GM20431 (cell line): ENCODE measurements around the gene EBP.
"Not testable (repeated sequence)": the region's sequence is repeated elsewhere in the genome, so short reads cannot be mapped to it uniquely, and the experiment has no call there.

ENCODE experiments used
- in situ Hi-C: fragments of 300-500 bp; cut with MseI, MboI; formaldehyde crosslinking; loops from one replicate; pipeline ENCODE4 v1.15.0; 2020; ENCODE audit warnings: low sequenced_read_pairs; ENCODE audit not compliant: unreplicated experiment

The EBP gene

GRCh38 chrX:48520976-48521352 lies 644 bp upstream of the EBP start:
- in situ Hi-C loops: no loop called here

DNA sequence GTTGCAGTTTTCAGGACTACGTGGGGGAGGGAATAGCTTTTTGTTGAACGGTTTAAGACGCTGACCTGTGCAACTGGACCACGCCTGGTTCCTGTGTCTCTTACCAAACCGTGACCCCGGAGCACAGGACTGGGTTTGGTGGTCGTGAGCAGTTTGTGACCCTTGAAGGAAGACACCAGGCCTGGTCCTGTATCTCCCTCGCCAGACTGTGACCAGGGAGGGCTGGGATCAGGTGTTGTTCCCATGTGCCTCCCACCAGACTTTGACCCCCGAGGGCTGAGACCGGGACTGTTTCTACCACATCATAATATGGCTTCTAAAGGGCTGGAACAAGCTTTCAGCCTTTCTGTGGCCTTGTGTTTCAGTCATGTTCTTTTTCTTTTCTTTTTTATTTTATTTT lies 683 bp downstream of the EBP start:
- in situ Hi-C loops: no loop called here

- in situ Hi-C loops: no loop called here
Measured at GRCh38 chrX:48523682-48524081, 2.1 kb downstream of the EBP start.

- in situ Hi-C loops: not testable (repeated sequence)
Measured at GRCh38 chrX:48525853-48526252, 4.2 kb downstream of the EBP start.

- in situ Hi-C loops: no loop called here
Measured at GRCh38 chrX:48530736-48531135, 9.1 kb downstream of the EBP start.

DNA sequence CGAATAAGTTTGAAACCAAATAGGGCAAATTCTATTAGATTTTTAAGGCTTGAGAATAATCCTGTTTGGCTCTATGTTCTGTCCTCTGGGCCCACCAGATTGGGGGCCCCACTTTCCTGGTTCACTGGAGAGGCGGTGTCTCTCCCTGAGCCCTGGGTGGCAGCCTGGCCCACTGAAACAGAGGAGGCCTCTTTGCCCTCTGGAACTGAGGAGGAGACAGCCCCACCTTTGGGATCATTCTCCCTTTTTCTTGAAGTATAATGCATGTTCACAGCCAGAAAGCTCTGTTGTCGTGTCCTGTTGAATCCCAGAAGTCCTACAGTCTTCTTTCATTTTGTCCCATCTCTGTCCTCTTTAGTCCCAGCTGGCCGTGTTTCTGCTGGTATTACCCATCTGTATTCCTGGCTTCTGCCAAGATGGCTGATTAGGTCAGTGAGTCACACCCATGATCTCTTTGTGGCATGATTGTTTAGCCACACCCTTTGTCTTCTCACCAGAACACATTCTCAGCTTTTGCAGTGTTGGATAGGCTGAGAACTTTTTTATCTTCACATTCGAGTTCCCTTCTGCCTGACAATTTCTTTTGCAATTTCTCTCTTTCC lies 9.9 kb downstream of the EBP start:
- in situ Hi-C loops: no loop called here

GRCh38 chrX:48532161-48532560 lies 10.6 kb downstream of the EBP start:
- in situ Hi-C loops: no loop called here

GRCh38 chrX:48533165-48533564 lies 11.6 kb downstream of the EBP start:
- in situ Hi-C loops: no loop called here

DNA sequence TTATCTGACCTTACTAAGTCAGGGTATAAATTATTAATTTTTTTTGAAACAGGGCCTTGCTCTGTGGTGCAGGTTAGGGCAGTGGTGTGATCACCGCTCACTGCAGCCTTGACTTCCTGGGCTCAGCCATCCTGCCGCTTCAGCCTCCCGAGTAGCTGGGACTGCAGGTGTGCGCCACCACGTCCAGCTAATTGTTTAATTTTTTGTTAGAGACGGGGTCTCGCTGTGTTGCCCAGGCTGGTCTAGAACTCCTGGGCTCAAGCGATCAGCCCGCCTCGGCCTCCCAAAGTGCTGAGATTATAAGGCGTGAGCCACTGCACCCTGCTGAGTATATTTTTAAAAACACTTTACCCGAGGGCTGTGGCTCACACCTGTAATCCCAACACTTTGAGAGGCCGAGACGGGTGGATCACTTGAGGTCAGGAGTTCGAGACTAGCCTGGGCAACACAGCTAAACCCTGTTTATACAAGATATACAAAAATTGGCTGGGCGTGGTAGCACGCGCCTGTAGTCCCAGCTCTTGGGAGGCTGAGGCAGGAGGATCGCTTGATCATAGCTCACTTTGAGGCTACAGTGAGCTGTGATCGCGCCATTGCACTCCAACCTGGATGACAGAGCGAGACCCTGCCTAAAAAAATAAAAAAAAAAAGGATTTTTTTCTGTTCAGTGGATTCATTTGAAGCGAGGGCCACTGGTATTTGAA lies 17.2 kb downstream of the EBP start:
- in situ Hi-C loops: no loop called here

DNA sequence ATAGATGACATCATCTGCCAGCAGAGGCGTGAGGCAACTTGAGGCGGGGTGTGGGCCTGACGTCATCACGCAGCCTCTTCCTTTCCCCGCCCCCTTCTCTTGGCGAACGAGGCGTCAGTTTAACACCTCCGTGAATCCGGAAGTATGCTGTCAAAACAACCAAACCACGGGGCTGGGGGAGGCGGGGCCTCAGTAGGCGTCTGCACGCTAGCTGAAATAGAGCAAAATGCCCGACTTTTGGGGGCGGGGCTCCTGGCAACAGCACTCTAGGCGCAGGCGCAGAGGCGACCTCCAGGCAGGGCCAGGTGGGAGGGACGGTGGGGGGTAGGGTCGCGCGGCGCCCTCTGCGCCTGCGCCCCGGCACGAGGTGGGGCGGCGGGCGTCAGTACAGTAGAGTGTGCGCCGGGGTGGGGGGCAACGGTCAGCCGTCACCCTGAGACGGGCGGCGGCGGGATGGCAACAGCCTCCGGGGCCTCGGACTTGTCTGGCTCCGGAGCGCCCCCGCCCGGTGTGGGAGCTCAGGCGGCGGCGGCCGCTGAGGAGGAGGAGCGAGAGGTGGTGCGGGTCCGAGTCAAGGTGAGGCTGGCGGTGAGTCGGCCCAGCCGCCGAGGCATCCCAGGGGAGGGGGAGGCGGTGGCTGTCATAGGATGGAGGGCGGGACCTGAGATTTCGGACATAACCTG lies 17.9 kb downstream of the EBP start, which contains the start of gene TBC1D25:
Gene TBC1D25, plus strand, starts transcription at position 370 of the 683 bp plus-strand sequence. Its CDS starts 84 bp downstream, at position 454.
- in situ Hi-C loops: no loop called here

GRCh38 chrX:48540028-48540375 lies 18.4 kb downstream of the EBP start:
- in situ Hi-C loops: no loop called here

DNA sequence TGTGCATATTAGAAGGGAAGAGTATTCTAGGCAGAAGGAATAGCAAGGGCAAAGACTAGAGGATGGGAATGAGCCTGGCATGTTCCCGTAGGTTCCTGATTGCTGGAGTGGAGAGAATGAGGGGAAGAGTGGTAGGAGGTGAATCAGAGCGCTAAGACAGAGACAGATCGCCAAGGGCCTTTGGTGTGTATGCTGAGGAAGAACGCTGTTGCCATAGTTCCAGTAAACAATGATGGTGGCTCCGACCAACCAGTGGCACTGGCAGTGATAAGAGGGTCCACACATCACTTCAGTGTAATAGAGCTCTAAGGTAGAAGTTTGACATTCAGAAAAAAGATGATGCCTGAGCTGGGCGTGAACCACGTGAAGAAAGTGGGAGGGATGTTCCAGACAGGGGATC lies 18.9 kb downstream of the EBP start:
- in situ Hi-C loops: no loop called here

DNA sequence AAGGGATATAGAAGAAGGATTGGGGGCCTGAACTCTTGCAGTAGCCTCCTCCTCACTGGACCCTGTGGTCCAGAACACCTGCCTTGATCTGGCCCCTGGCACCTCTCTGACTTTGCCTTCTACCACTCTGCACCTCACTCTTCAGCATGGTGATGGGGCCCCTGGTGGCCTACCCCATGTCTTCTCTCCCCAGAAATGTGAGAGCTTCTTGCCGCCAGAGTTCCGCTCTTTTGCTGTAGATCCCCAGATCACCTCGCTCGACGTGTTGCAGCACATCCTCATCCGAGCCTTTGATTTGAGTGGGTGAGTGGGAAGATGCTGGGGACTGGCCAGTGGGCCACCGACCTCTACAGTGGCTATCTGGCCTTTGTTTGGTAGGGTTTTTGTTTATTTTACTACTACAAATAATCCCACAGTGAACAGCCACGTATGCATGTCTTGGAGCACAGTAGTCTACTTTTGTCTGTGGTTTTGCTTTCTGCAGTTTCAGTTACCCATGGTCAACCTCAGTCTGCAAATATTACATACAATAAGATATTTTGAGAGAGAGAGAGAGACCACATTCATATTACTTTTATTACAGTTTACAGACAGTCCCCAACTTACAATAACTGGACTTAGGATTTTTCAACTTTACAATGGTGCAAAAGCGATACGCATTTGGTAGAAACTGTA lies 19.7 kb downstream of the EBP start:
- in situ Hi-C loops: no loop called here

DNA sequence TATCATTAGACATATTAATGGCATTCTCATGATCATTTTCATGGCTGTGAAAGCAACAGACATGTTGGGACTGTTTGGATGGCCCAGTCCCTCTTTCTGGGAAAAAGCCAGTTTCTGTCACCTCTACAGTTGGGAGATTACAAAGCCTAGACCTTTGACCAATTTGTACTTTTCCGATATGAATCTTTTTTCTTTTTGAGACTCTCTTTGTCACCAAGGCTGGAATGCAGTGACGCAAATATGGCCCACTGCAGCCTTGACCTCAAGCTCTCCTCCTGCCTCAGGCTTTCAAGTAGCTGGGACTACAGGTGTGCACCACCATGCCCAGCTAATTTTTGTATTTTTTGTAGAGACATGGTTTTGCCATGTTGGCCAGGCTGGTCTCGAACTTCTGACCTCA lies 27.3 kb downstream of the EBP start:
- in situ Hi-C loops: no loop called here

DNA sequence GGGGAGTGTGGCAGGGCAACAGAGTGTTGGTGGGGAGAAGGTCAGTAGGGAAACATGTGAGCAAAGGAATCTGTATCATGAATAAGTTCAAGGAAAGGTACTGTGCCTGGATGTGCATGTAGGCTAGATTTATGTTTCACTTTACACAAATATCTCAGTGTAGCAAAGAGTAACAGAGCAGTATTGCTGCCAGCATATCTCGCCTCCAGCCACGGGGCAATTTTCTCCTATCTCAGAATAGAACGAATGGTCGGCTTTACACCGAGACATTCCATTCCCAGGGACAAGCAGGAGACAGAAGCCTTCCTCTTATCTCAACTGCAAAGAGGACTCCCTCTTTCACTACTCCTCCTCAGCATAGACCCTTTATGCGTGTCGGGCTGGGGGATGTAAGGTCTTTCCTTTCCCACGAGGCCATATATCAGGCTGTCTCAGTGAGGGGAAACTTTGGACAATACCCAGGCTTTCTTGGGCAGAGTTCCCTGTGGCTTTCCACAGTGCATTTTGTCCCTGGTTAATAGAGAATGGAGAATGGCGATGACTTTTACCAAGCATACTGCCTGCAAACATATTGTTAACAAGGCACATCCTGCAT lies 34.2 kb downstream of the EBP start:
- in situ Hi-C loops: not testable (repeated sequence)

DNA sequence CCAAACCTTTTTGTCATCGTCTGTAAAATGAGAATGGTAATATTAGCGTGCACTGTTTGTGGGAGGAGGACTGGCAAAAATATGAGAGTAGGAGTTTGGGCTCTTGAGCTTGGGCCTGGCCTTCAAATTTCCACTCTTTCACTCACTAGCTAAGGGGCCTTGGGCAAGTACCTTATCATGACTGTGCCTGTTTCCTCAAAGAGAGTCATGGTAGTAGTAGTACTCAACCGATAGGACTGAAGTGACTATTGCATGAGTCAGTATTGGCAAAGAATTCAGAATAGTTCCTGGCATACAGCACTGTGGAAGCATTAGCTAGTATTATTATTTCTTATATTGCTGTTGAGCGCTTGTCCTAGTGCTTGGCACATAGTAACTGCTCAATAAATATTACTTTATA lies 36.7 kb downstream of the EBP start:
- in situ Hi-C loops: no loop called here

- in situ Hi-C loops: no loop called here
Measured at GRCh38 chrX:48559636-48560035, 38.0 kb downstream of the EBP start.

- in situ Hi-C loops: no loop called here
Measured at GRCh38 chrX:48560056-48560455, 38.4 kb downstream of the EBP start.

DNA sequence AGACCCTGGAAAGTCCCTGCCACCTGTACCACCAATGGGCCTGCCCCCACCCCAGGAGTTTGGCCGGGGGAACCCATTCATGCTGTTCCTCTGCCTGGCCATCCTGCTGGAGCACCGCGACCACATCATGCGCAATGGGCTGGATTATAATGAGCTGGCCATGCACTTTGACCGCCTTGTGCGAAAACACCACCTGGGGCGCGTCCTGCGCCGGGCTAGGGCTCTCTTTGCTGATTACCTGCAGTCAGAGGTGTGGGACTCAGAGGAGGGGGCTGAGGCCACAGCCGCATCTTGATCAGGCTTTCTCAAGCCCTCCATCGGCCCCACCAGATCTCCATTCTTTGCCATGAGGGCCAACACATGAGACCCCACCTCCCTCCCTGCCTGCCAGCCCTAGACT lies 39.1 kb downstream of the EBP start:
- in situ Hi-C loops: no loop called here

GRCh38 chrX:48569958-48570357 lies 48.4 kb downstream of the EBP start:
- in situ Hi-C loops: no loop called here
